HG02610 (cell line): Measurements from ENCODE around the gene ADAMTSL4.

ENCODE experiments used
- ATAC-seq: cut with Tn5 transposase; IDR thresholded peaks from one replicate; pipeline ENCODE4 v1.9.1; 2021; ENCODE audit warnings: mild to moderate bottlenecking, moderate library complexity; ENCODE audit not compliant: unreplicated experiment

ADAMTSL4 gene

DNA sequence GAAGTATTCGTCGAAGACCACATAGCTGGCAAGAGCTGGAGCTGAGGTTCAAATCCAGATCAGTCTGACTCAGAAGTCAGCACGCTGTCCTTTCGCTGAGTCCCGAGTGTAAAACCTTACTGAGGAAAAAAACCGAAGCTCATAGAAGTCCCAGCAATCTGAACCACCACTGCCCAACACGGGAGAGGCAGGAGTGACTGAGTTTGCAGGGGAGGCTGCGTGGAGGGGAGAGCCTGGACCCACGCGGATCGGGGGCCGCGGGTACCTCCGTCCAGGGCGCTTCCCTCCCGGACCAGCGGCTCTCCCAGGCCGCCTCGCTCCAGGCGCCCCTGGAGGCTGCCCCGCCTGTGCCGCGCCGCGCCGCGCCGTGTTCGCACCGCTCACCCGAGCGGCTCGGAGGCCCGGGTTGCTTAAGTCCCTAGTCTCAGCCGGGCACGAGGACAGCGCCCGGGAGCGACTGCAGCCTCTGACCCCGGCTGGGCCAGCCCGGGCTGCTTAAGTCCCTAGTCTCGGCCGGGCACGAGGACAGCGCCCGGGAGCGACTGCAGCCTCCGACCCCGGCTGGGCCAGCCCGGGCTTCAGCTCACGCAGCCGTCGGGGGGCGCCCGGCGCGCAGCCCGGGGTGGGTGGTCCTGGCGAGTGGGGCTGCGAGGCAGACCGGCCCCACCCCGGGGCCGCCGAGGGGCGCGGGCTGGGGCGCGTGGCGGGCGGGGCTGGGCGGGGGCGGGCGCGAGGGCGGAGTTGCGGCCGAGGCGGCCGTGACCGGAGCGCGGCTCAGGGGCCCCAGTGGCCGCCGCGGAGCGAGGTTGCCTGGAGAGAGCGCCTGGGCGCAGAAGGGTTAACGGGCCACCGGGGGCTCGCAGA lies at the start of gene ADAMTSL4:
ADAMTSL4 (plus strand) TSS at position 777 of the 864 bp plus-strand sequence. CDS start 2,881 bp downstream, outside the sequence.
- peak; percentile 46 for ATAC-seq

DNA sequence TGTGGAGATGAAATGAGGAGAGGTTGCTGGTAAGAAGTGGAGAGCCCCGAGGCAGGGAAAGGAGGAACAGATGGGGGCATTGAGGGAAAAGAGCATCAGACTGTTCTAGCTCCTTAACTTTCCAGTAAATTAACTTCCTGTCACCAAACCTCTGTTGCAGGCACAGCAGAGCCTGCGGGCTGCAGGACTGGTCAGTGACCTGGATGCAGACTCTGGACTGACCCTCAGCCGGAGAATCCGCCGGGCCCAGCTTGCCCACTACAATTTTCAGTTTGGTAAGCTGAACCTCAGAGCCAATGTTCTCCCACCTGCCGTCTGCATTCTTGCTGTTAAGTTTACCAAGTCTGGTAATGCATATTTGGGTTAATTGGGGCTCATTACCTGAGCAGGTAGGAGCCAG lies 43.8 kb upstream of the ADAMTSL4 start:
- no peak for ATAC-seq

DNA sequence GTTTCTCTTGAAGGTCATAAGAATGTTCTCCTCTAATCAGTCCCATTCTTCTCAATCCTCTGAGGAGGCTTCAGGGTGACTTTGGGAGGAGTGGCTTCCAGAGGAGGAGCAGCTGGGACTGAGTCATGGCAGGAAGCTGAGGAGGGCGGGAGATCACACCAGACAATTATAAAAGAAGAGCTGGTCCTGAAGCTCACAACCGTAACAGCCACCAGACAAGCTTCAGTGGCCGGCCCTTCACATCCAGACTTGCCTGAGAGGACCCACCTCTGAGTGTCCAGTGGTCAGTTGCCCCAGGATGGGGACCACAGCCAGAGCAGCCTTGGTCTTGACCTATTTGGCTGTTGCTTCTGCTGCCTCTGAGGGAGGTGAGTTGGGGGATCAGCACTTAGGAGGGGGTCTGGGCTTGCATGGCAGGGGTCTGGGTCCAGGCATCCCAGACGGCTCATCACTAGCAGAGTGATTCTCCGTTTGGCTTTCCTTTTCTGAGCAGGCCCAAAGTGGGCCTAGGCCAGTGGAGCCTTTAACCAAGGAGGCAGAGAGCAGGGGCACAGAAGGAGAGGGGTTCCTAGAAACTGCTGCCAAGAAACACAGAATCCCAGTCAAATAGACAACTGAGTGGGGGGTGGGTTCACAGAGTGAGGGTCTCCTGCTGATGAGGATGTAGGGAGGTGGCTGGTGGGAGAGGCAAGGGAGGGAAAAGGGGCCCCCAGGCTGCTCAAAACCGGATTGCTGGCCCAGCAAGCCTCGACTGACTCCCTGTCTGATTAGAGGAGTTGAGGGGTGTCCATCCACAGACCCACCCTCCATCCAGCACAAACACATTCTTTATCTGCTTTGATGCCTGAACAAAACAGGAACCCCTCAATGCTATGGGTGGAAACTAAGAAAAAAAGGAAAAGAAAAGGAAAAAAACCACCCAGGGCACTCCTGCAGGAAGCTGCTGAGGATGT lies 41.0 kb upstream of the ADAMTSL4 start, which contains the start of gene ECM1:
ECM1 (plus strand) TSS at position 198 of the 953 bp plus-strand sequence; CDS start at position 299, 101 bp downstream.
- no peak for ATAC-seq

DNA sequence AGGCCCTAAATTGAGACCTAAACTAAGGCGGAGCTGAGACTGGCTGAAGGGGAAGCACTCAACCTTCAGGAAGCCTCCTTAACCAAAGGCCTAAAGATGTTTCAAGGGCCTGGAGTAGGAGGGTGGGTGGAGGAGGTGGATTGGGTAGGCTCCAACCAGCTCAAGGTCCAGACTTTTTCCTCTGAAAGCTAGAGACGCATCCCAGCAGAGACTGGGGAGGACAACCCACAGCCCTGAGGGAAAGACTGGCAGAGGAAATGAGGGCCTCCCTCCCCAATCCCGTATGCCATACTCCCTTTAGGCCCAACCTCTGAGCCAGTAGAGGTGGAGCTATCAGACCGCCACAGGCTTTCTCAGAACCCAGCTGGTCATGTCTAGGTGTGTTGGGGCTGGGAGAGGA lies 40.2 kb upstream of the ADAMTSL4 start:
- no peak for ATAC-seq

DNA sequence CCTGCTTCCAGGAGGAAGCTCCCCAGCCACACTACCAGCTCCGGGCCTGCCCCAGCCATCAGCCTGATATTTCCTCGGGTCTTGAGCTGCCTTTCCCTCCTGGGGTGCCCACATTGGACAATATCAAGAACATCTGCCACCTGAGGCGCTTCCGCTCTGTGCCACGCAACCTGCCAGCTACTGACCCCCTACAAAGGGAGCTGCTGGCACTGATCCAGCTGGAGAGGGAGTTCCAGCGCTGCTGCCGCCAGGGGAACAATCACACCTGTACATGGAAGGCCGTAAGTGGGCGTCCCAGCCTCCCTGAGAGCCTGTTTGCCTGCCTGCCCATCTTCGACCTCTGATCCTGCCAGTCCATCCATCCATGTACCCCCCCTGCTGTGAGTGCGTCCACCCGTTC lies 37.7 kb upstream of the ADAMTSL4 start:
- no peak for ATAC-seq

DNA sequence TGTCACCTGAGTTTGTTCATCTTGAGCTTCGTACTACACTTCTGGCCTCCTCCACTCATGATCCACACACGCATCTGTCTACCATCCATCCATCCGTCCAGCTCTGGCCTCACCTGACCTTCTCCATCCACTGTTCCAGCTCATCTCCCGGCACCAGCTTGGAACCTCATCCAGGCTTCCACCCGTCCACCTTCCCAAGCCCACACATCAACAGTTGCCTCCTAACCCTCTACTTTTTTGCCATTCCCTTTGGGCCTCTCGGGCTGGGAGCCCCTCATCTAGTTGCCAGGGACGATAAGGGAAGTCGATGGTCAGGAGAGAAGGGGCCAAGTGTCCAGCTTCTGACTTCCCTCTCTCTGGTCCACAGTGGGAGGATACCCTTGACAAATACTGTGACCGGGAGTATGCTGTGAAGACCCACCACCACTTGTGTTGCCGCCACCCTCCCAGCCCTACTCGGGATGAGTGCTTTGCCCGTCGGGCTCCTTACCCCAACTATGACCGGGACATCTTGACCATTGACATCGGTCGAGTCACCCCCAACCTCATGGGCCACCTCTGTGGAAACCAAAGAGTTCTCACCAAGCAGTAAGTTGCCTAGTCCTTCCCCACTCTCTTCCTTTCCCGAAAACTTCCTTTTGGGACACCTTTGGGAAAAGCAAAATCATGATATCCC lies 37.1 kb upstream of the ADAMTSL4 start:
- ATAC-seq = no peak

DNA sequence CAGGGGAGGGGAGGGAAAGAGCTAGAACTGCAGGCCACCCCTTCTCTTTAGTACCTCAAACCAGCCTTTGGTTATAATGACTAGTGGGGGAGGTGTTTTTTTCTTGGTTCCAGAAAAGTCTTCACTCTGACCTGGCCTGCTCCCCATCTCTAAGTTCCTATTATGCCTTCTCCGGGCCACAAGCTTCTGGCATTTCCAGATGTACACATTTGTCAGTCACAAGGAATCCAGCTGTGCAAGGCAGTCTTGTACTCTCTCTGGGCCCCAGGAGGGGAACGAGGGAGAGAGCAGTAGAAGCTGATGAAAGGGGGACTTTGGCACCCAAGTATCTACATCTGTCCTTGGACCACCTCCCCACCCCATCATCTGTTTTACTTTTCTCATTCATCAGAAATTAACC lies 36.4 kb upstream of the ADAMTSL4 start:
- no peak for ATAC-seq

DNA sequence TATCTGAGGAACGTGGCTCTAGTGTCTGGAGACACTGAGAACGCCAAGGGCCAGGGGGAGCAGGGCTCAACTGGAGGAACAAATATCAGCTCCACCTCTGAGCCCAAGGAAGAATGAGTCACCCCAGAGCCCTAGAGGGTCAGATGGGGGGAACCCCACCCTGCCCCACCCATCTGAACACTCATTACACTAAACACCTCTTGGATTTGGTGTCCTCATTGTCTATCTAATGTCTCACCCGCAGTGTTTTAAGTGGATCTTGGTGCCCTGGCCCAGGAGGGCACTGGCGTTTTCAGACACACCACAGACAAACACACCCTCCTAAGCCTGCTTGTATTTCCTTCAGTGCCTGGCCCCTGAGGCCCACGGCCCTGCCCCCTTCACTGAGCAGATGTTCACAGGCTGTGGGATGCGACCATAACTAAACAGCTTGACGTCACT lies 35.8 kb upstream of the ADAMTSL4 start:
- no peak for ATAC-seq

DNA sequence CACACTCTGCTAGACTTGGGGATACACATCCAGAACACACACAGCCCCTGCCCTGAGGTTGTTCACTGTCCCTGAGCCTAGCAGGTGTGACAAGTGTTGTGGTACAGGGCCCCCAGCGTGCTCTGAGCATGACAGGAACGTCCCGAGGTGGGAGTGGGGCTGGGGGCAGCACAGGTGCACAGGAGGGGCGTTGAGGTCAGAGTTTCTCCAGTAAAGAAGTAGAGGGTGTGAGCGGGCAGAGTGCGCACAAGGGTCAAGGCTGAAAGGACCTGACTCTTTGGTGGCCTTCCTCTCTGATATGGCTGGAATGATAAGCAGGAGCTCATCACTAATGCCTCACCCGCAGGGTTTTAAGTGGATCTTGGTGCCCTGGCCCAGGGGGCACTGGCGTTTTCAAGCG lies 34.9 kb upstream of the ADAMTSL4 start:
- ATAC-seq = no peak

DNA sequence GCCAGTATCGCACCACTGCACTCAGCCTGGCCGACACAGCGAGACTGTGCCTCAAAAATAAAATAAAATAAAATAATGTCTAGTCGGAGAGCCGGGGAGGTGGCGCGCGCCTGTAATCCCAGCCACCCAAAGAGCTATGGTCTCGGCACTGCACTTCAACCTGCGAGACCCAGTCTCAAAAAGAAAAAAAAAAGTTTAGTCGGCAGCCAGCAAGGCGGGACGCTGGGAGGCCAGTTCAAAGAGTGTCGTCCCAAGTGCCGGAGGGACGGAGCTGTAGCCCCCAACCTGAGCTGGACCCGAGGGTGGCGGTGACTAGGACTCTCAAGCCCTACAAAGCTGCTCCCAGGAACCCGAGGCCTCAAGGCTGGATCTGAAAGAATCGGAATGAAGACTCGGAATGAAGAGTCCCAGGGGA lies 34.3 kb upstream of the ADAMTSL4 start:
- ATAC-seq = no peak

DNA sequence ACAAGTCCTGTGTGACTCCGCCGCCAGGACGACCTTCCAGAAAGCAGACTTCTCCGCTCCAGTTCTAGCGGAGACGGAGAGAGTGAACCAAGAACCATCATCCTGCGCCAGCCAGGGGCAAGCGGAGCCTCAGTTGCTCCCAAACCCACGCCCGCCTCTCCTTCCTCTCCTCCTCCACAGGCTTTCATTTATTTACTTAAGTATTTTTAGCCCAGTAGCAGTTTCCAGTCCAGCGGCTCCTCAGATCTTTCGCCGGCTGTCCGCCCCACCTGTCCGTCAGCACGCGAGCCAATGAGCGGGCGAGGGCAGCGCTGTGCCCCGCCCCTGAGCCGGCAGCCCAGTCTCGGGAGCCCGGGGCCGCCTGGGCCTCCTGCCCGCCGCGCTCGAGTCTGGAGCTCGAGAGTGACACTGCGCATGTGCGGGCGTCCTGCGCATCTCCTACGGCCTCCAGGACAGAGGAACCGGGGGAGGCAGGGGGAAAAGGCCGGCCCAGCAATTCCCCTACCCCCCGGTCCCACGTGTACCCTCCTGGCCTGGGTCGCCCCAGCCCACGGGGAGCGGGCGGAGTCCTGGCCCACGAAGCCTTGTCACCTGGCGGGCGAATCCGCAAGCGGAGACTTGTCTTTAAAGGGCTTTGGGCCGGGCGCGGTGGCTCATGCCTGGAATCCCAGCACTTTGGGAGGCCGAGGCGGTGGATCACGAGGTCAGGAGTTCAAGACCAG lies 33.7 kb upstream of the ADAMTSL4 start, which contains the start of gene FALEC:
FALEC (plus strand) TSS at position 425 of the 722 bp plus-strand sequence.
- ATAC-seq = peak; percentile 97

DNA sequence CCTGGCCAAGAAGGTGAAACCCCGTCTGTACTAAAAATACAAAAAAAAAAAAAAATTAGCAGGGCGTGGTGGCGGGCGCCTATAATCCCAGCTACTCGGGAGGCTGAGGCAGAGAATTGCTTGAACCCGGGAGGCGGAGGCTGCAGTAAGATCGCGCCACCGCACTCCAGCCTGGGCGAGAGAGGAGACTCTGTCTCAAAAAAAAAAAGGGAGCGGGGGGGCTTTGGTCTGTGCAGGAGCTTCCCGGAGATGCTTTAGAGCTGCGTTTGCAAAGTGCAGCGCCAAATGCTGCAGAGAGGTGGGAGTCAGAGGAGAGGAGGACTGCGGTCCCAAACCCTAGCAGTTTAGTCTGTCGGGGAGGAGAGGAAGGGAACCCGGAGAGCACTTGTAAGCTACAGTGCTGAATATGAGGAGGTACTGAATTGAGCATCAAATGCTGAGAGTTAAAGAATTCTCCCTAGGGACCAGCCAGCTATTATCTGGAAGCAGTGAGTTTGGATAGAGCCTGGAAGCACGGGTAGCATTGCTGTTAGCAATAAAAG lies 33.1 kb upstream of the ADAMTSL4 start:
- no peak for ATAC-seq

DNA sequence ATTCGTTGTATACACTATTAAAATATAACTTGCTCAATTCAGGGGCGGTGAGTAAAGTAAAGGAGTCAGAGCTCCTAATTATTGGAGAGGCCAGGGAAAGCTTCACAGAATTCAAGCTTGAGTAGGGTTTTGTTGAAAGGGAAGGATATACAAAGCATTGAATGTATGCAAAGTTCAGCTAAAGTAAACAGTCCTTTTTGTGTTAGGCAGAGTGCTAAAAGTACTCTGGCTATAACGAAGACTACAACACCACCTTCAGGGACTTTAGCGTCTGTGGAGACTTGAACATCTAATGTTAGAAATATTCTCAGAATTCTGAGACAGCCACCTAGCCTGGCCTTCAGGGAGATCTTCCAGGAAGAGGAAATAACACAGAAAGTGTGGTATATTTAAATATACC lies 32.6 kb upstream of the ADAMTSL4 start:
- ATAC-seq = no peak

DNA sequence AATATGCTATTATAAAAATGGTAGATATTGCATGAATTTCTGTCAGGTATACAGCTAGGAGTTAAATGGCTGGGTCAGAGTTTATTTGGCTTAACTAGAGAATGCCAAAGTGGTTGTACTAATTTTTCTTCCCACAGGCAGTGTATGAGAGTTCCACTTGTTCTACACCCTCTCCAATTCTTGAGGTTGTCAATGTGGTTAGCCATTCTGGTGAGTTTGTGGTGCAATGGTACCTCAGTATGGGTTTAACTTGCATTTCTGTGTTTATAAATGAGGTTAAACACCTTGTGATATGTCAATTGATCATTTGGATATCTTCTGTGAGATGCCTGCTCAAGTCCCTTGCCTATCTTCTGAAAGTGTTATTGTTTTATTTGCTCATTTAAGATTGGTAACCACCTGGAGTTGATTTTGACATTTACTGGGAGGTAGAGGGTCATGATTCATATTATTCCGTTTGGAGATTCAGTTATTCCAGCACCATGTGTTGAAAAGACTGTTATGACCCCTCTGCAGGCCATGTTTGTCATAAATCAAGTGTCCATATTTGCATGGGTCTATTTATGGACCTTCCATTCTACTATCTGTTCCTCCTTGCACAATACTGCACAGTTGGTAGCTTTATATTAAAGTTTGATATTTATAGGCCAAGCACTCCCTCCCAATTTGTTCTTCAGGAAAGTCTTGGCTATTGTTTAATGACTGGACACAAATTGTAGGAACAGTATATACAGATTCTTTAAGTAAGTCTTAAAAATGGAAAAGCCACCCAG lies 27.8 kb upstream of the ADAMTSL4 start:
- ATAC-seq = no peak

DNA sequence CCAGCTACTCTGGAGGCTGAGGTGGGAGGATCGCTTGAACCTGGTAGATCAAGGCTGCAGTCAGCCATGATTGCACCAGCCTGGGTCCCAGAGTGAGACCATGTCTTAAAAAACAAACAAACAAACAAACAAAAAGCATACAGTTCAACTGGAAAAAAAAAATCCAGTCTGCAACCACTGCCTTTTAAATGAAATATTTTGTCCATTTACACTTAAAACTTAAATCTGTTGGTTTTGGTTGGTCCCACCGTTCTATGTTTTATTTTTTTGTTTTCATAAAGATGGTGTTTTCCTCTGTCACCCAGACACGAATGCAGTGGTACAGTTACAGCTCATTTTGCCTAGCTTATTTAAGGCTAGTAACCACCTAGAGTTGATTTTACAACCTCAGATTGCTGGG lies 23.9 kb upstream of the ADAMTSL4 start:
- ATAC-seq = no peak

DNA sequence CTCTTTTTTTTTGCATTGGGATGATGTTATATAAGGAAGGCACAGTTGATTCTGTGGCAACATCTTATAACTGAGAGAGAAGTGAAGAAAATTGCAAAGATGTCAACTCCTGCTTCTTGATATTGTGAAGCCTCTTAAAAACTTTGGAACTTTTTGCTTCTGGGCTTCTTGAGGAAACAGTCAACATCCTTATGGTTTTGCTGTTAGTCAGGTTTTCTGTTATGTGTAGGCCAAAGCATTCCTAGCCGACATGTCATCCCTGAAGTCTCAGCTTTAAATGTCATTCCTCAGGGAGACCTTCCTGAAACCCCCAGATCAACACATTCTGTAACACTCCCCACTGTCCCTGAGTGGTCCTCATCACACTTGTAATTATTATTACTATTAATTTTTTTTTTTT lies 21.0 kb upstream of the ADAMTSL4 start:
- no peak for ATAC-seq

DNA sequence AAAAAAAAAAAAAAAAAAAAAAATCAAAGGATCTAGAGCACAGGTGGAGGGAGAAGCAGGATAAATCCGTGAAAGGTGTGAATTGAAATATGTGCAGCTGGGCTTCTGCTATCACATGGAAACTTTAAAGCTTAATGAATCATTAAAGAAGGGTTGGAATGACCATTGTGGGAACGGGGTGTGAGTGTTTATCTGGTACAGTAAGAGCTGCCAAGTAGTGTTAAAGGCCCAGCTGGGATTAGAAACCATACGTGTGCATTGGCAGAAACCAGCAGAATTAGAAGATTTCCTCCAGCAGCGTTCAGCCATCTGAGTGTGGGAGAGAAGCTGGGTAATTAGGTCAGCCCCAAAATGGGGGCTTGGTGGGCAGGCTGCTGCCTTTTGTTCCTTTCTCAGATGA lies 20.2 kb upstream of the ADAMTSL4 start:
- ATAC-seq = no peak

DNA sequence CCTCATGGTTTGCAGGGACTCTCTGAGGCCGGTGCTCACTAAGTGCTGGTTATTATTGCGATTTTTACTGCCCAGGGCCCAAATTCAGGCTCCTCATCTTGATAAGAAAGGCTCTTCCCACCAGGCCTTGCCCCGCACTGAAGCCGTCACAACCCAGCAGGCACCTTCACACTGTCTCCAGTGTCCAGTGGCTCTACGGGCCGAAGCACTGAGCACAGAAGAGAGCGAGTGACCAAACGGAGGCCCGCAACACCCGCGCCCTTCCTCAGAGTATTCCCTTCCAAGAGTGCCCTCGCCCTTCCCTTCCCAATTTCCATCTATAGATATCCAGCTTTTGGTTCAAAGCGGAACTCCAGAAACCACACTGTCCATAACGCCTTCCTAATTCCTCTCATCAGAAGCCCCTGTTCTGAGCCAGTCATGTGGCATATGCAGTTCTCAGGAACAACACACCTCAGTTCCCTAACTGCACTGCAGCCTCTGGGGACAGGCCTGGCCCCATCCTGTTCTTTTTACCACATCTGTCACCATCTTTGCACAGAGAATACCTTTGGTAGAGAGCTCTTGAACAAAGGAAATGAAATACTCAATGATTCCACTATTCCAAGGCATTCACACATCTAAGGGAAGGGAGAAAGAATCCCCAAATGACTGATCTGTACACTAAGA lies 18.6 kb upstream of the ADAMTSL4 start:
- ATAC-seq = no peak

DNA sequence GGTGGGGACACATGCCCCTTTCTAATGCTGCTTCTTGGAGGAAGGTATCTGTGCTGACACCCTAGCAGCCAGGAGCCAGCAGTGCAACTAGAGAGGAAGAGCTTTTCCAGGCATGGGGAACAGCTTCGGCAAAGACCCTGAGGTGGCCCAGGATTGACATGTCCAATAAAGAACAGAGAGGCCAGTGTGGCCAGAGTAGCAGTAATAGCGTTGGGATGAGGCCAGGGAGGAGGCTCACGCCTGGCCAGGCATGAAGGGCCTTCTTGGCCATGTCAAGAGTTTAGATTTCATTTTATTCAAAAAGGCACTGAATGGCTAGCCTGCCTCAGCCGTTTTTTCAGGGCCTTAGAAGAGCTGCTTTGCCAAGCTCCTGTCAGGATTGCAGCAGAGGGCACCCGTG lies 16.3 kb upstream of the ADAMTSL4 start:
- ATAC-seq = no peak
